HEK293 (cell line): ENCODE data around the gene MAPK8IP3.

Source experiments
- CTCF ChIA-PET: fragments of 350-600 bp; formaldehyde crosslinking; extraction: SDS; loops from one replicate; lab custom pipeline; 2021; ENCODE audit warnings: antibody characterized with exemption; lab: Yijun Ruan, JAX
- POLR2A ChIA-PET: fragments of 300-600 bp; formaldehyde crosslinking; extraction: SDS; loops from one replicate; lab custom pipeline; 2020; ENCODE audit warnings: antibody characterized with exemption, inconsistent platforms; lab: Yijun Ruan, JAX
- H3K27ac ChIP-seq: fragments of 200-500 bp; sonication (Bioruptor generic); 2 replicates; pipeline ENCODE4 v1.5.1; 2014; ENCODE audit warnings: low read depth, low read length, control low read depth, inconsistent platforms; ENCODE audit errors: extremely low read depth
- H3K36me3 ChIP-seq, 2 experiments: fragments of 200-500 bp in 1 of 2; sonication (Bioruptor generic) in 1 of 2; 1 replicate in 1 of 2; 2 replicates in 1 of 2; pipeline ENCODE4 v1.5.1; 2014 to 2017; ENCODE audit warnings: inconsistent platforms in 2 of 2, low read length in 2 of 2; ENCODE audit not compliant: control insufficient read depth in 2 of 2, insufficient read depth in 1 of 2
- H3K4me1 ChIP-seq: fragments of 200-500 bp; sonication (Bioruptor generic); 2 replicates; pipeline ENCODE4 v1.5.1; 2014; ENCODE audit warnings: mild to moderate bottlenecking, low read length, inconsistent platforms; ENCODE audit not compliant: control insufficient read depth, insufficient read depth
- H3K4me3 ChIP-seq: 2 replicates; pipeline ENCODE4 v1.5.1; 2011; ENCODE audit warnings: low read depth, mild to moderate bottlenecking, control low read depth, low read length, moderate library complexity
- H3K9me3 ChIP-seq: fragments of 200-500 bp; sonication (Bioruptor generic); 2 replicates; pipeline ENCODE4 v1.5.1; 2014; ENCODE audit warnings: low read depth, low read length, inconsistent platforms; ENCODE audit not compliant: control insufficient read depth, insufficient read depth
- GLIS1 ChIP-seq: fragments of 450-650 bp; formaldehyde crosslinking; IDR thresholded peaks from 2 replicates; pipeline ENCODE4 v1.5.1; 2016; ENCODE audit warnings: missing biosample characterization, missing genetic modification characterization
- MZF1 ChIP-seq: fragments of 450-650 bp; formaldehyde crosslinking; IDR thresholded peaks from 2 replicates; pipeline ENCODE4 v1.5.1; 2017; ENCODE audit warnings: missing biosample characterization, missing genetic modification characterization, borderline replicate concordance
- RBAK ChIP-seq: fragments of 450-650 bp; formaldehyde crosslinking; IDR thresholded peaks from 2 replicates; pipeline ENCODE4 v1.5.1; 2016; ENCODE audit warnings: missing biosample characterization, missing genetic modification characterization
- SETDB1 ChIP-seq: IDR thresholded peaks from one replicate; pipeline ENCODE4 v1.6.1; 2017; ENCODE audit warnings: mild to moderate bottlenecking, low read length, moderate library complexity, mixed read lengths; ENCODE audit not compliant: insufficient read length
- ZFP3 ChIP-seq: fragments of 450-650 bp; formaldehyde crosslinking; IDR thresholded peaks from 2 replicates; pipeline ENCODE4 v1.5.1; 2016; ENCODE audit warnings: low read depth, missing biosample characterization, missing genetic modification characterization
- ZIC2 ChIP-seq: fragments of 450-650 bp; formaldehyde crosslinking; IDR thresholded peaks from 2 replicates; pipeline ENCODE4 v1.5.1; 2016; ENCODE audit warnings: missing biosample characterization, missing genetic modification characterization
- ZNF324 ChIP-seq: fragments of 450-650 bp; formaldehyde crosslinking; IDR thresholded peaks from 2 replicates; pipeline ENCODE4 v1.5.1; 2016; ENCODE audit warnings: missing biosample characterization, missing genetic modification characterization
- ZNF350 ChIP-seq: fragments of 450-650 bp; formaldehyde crosslinking; IDR thresholded peaks from 2 replicates; pipeline ENCODE4 v1.5.0; 2017; ENCODE audit warnings: missing biosample characterization, mild to moderate bottlenecking, missing genetic modification characterization
- ZNF404 ChIP-seq: fragments of 450-650 bp; formaldehyde crosslinking; IDR thresholded peaks from 2 replicates; pipeline ENCODE4 v1.5.1; 2017; ENCODE audit warnings: missing biosample characterization, missing genetic modification characterization
- ZNF560 ChIP-seq: fragments of 450-650 bp; formaldehyde crosslinking; IDR thresholded peaks from 2 replicates; pipeline ENCODE4 v1.5.1; 2017; ENCODE audit warnings: missing biosample characterization, missing genetic modification characterization, borderline replicate concordance
- ZNF610 ChIP-seq: fragments of 450-650 bp; formaldehyde crosslinking; IDR thresholded peaks from 2 replicates; pipeline ENCODE4 v1.5.1; 2016; ENCODE audit warnings: missing biosample characterization, missing genetic modification characterization, borderline replicate concordance
- ZNF707 ChIP-seq: fragments of 450-650 bp; formaldehyde crosslinking; IDR thresholded peaks from 2 replicates; pipeline ENCODE4 v1.5.1; 2016; ENCODE audit warnings: missing biosample characterization, missing genetic modification characterization
- TF ChIP-seq, protein P1 (sequence below): fragments of 450-650 bp; formaldehyde crosslinking; IDR thresholded peaks from 2 replicates; pipeline ENCODE4 v1.5.1; 2016; ENCODE audit warnings: missing biosample characterization, missing genetic modification characterization
- TF ChIP-seq, protein P2 (sequence below): fragments of 450-650 bp; formaldehyde crosslinking; IDR thresholded peaks from 2 replicates; pipeline ENCODE4 v1.5.1; 2017; ENCODE audit warnings: missing biosample characterization, missing genetic modification characterization
- TF ChIP-seq, protein P3 (sequence below): fragments of 450-650 bp; formaldehyde crosslinking; IDR thresholded peaks from 2 replicates; pipeline ENCODE4 v1.5.1; 2016; ENCODE audit warnings: missing biosample characterization, missing genetic modification characterization
- TF ChIP-seq, protein P4 (sequence below): fragments of 450-650 bp; formaldehyde crosslinking; IDR thresholded peaks from 2 replicates; pipeline ENCODE4 v1.5.1; 2016; ENCODE audit warnings: missing biosample characterization, missing genetic modification characterization
- TF ChIP-seq, protein P5 (sequence below): fragments of 450-650 bp; formaldehyde crosslinking; IDR thresholded peaks from 2 replicates; pipeline ENCODE4 v1.5.1; 2016; ENCODE audit warnings: missing biosample characterization, missing genetic modification characterization

The MAPK8IP3 gene

DNA sequence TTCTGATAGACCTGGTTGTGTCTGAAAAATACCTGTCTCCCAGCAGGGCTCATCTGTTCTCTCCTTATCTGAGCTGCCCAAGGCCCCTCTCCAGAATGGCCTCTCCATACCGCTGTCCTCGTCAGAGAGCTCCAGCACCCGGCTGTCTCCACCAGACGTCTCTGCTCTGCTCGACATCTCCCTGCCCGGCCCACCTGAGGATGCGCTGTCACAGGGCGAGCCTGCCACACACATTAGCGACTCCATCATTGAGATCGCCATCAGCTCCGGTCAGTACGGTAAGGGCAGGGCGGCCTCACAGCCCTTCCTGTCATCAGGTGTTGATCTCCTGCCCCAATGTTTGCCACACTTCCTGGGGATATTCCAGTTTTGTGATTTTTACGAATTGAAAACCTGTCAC lies 38.1 kb upstream of the MAPK8IP3 start:
- H3K9me3 ChIP-seq = no peaks in the 10 kb centered on the region
- no peaks in the 10 kb centered on the region for H3K4me1 ChIP-seq
- POLR2A ChIA-PET = no interaction called here
- H3K36me3 ChIP-seq = peaks cover 6 to 98% of the 10 kb centered on the region in 2 experiments
- no peak overlapping the region for H3K4me3 ChIP-seq
- TF ChIP-seq ZNF707 = no peak
- TF ChIP-seq, protein P1, sequence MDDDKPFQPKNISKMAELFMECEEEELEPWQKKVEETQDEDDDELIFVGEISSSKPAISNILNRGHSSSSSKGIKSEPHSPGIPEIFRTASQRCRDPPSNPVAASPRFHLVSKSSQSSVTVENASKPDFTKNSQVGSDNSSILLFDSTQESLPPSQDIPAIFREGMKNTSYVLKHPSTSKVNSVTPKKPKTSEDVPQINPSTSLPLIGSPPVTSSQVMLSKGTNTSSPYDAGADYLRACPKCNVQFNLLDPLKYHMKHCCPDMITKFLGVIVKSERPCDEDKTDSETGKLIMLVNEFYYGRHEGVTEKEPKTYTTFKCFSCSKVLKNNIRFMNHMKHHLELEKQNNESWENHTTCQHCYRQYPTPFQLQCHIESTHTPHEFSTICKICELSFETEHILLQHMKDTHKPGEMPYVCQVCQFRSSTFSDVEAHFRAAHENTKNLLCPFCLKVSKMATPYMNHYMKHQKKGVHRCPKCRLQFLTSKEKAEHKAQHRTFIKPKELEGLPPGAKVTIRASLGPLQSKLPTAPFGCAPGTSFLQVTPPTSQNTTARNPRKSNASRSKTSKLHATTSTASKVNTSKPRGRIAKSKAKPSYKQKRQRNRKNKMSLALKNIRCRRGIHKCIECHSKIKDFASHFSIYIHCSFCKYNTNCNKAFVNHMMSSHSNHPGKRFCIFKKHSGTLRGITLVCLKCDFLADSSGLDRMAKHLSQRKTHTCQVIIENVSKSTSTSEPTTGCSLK (tag by site-specific recombination) = no peak
- no peak for TF ChIP-seq ZNF610 (tag by site-specific recombination)
- no peak for TF ChIP-seq RBAK
- no peak for TF ChIP-seq GLIS1 (tag by site-specific recombination)
- TF ChIP-seq ZFP3 (tag by site-specific recombination) = no peak
- TF ChIP-seq ZNF324 = no peak
- TF ChIP-seq, protein P2, sequence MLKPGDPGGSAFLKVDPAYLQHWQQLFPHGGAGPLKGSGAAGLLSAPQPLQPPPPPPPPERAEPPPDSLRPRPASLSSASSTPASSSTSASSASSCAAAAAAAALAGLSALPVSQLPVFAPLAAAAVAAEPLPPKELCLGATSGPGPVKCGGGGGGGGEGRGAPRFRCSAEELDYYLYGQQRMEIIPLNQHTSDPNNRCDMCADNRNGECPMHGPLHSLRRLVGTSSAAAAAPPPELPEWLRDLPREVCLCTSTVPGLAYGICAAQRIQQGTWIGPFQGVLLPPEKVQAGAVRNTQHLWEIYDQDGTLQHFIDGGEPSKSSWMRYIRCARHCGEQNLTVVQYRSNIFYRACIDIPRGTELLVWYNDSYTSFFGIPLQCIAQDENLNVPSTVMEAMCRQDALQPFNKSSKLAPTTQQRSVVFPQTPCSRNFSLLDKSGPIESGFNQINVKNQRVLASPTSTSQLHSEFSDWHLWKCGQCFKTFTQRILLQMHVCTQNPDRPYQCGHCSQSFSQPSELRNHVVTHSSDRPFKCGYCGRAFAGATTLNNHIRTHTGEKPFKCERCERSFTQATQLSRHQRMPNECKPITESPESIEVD (tag by site-specific recombination) = no peak
- no peak for TF ChIP-seq ZNF350 (tag by site-specific recombination)
- TF ChIP-seq MZF1 (tag by site-specific recombination) = no peak
- no peak for TF ChIP-seq ZNF560
- no peak for TF ChIP-seq SETDB1
- no peak overlapping the region for H3K27ac ChIP-seq
- CTCF ChIA-PET = interaction anchor here (0.7 to 1.0 kb wide), 2 partner anchors 10 to 20 kb away, joined by 3 read pairs; partner anchors contain the start of gene JPT2

DNA sequence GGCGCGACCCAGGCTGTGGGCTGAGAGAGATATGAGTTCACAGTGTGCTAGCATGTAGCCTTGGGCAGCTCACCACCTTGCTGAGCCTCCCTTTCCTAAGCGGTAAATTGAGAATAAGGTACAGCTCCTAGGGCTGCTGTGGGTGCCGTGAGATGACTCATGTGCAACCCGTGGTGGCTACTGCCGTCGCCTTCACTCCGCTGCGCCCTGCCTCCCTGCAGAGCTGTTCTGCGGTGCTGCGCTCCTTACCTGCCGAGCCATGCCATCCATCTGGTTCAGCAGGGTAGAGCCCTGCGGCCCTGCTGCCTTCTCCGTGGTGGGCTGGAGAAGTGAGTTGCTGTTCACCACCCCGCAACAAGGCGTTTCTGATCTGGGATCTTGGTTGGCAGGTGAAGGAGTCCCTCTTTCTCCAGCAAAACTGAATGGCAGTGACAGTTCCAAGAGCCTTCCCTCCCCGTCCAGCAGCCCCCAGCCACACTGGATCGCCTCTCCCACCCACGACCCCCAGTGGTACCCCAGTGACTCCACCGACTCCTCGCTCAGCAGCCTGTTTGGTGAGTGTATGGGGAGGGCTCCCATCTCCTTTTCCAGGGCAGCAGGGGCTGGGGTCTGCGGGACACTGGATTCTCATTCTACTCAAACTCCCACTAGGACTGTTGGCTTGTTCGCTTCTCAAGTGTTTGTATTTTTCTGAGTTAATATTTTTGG lies 37.2 kb upstream of the MAPK8IP3 start:
- Histone ChIP-seq H3K4me3 (no peak overlapping the region), H3K4me1 (no peaks in the 10 kb centered on the region), H3K27ac (no peak overlapping the region), H3K9me3 (no peaks in the 10 kb centered on the region), H3K36me3 (peaks cover 3 to 98% of the 10 kb centered on the region in 2 experiments; a peak in 2 of 3 replicates)
- ChIA-PET POLR2A (no interaction called here), CTCF (interaction anchor here (1.0 kb wide), 1 partner anchor 9 kb away, joined by 3 read pairs; the partner anchor contains the start of gene JPT2)
- TF ChIP-seq, protein P3, sequence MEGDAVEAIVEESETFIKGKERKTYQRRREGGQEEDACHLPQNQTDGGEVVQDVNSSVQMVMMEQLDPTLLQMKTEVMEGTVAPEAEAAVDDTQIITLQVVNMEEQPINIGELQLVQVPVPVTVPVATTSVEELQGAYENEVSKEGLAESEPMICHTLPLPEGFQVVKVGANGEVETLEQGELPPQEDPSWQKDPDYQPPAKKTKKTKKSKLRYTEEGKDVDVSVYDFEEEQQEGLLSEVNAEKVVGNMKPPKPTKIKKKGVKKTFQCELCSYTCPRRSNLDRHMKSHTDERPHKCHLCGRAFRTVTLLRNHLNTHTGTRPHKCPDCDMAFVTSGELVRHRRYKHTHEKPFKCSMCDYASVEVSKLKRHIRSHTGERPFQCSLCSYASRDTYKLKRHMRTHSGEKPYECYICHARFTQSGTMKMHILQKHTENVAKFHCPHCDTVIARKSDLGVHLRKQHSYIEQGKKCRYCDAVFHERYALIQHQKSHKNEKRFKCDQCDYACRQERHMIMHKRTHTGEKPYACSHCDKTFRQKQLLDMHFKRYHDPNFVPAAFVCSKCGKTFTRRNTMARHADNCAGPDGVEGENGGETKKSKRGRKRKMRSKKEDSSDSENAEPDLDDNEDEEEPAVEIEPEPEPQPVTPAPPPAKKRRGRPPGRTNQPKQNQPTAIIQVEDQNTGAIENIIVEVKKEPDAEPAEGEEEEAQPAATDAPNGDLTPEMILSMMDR = no peak
- TF ChIP-seq ZNF404 (tag by site-specific recombination) (no peak), ZIC2 (0 out of 2 replicates have a peak, but pooled peaks have one; percentile 12)

DNA sequence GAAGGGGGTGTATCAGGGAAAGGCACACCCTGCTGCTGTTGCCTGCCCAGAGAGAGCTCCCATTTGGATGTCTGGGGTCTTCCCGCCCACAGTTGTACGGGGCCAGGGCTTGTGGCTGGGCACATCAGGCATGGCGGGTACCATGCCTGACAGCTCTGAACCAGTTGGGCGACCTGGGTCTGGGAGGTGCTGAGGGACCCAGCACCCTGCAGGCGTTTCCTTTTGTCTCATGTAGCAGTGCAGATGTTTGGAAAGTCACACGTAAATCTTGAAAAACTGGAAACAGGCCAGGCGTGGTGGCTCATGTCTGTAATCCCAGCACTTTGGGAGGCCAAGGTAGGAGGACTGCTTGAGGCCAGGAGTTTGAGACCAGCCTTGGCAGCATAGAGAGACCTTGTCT lies 36.3 kb upstream of the MAPK8IP3 start:
- TF ChIP-seq ZNF404 (tag by site-specific recombination) = no peak
- TF ChIP-seq, protein P4, sequence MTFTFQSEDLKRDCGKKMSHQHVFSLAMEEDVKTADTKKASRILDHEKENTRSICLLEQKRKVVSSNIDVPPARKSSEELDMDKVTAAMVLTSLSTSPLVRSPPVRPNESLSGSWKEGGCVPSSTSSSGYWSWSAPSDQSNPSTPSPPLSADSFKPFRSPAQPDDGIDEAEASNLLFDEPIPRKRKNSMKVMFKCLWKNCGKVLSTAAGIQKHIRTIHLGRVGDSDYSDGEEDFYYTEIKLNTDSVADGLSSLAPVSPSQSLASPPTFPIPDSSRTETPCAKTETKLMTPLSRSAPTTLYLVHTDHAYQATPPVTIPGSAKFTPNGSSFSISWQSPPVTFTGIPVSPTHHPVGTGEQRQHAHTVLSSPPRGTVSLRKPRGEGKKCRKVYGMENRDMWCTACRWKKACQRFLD (tag by site-specific recombination) = no peak
- TF ChIP-seq, protein P5, sequence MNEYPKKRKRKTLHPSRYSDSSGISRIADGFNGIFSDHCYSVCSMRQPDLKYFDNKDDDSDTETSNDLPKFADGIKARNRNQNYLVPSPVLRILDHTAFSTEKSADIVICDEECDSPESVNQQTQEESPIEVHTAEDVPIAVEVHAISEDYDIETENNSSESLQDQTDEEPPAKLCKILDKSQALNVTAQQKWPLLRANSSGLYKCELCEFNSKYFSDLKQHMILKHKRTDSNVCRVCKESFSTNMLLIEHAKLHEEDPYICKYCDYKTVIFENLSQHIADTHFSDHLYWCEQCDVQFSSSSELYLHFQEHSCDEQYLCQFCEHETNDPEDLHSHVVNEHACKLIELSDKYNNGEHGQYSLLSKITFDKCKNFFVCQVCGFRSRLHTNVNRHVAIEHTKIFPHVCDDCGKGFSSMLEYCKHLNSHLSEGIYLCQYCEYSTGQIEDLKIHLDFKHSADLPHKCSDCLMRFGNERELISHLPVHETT (tag by site-specific recombination) = no peak
- no peak overlapping the region for H3K27ac ChIP-seq
- no peaks in the 10 kb centered on the region for H3K9me3 ChIP-seq
- ChIA-PET CTCF (no interaction called here), POLR2A (no interaction called here)
- H3K4me3 ChIP-seq = no peak overlapping the region
- H3K36me3 ChIP-seq = peaks cover 0 to 98% of the 10 kb centered on the region in 2 experiments; a peak in 2 of 3 replicates
- H3K4me1 ChIP-seq = no peaks in the 10 kb centered on the region
